SH-SY5Y (cell line): ENCODE results near the gene LIF.

ENCODE experiments used
- GATA2 ChIP-seq: IDR thresholded peaks from 2 replicates; pipeline ENCODE4 v1.6.1; 2011; ENCODE audit warnings: mild to moderate bottlenecking, low read depth, low read length
- GATA3 ChIP-seq: IDR thresholded peaks from 2 replicates; pipeline ENCODE4 v1.6.1; 2011; ENCODE audit warnings: low read depth, mild to moderate bottlenecking, low read length, moderate library complexity

DNA sequence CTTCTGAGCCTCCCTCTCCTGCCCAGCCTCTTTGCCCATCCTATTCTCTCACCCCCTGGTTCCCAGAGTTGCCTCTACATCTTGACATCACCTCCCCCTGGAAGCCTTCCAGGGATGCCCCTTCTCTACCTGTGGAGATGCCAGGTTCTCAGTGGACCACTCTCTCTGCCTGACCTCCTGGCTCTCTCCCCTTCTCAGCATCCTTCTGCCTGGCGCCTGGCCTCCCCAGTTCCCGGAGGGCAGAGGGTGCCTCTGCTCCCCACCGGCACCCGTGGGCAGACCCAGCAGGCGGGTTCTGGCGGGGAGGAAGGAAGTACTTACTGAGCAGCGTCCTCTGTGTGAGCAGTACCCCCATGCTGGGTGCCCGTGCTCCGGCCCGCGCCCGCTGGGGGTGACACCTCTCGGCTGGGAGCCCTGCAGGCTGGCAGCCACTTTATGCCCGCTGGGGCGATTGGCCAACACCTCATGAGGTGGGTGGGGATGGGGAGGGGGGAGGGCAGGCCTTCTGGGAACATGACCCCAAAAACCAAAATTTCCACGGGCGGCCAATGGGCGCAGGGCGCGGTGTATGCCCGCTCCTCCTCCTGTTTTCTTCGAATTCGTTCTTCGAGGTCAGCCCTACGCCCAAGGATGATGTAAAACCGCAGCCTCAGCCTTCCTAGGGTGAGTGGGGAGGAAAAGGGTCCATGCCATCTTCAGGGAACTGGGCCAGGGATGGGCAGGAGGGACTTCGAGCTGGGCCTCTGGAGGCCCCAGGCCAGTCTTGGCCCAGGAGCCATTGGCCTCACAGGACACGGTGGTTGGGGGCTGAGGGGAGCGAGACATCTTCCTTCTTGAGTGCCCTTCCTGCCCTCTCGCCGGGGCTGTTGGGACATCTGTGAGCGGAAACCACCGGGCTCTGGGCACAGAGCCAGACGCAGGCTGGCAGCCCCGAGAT lies 20.2 kb upstream of the LIF start, which contains the start of gene OSM:
- TF ChIP-seq GATA2, result no peak
- no peak for TF ChIP-seq GATA3
